Fibroblast of skin of left biceps (primary cell): ENCODE results near the gene PRRG1.
"Not testable (repeated sequence)": the region's sequence is repeated elsewhere in the genome, so short reads cannot be mapped to it uniquely, and the experiment has no call there.

Source experiments
- DNase-seq, 2 experiments: peaks; one replicate each; pipeline ENCODE4 v3.0.0-alpha.2; 2013; ENCODE audit warnings: low read depth in 2 of 2

The PRRG1 gene

GRCh38 chrX:37378404-37378803, 29.2 kb downstream of the PRRG1 start:
- no peak for DNase-seq

- no peak for DNase-seq
Observed at GRCh38 chrX:37378830-37379229, 29.7 kb downstream of the PRRG1 start.

DNA sequence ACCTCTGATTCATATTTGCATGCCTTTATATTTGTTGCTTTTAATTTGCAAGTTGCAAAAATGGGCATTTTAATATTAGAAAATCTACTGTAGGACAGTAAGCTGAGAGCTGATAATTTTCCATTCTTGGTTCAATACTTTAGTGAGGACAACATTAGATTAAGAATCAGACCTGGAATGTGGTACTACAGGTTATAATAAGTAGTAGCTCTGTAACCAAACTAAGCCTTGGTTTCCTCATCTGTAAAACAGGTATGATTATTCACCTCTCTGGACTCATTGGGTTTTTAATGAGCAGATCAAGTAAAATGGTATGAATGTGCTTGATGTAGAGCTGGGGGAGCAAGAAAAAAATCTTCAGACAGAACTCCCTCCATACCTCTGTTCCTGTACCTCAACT, 31.1 kb downstream of the PRRG1 start:
- no peak for DNase-seq

- DNase-seq = no peak
Observed at GRCh38 chrX:37380924-37381323, 31.8 kb downstream of the PRRG1 start.

DNA sequence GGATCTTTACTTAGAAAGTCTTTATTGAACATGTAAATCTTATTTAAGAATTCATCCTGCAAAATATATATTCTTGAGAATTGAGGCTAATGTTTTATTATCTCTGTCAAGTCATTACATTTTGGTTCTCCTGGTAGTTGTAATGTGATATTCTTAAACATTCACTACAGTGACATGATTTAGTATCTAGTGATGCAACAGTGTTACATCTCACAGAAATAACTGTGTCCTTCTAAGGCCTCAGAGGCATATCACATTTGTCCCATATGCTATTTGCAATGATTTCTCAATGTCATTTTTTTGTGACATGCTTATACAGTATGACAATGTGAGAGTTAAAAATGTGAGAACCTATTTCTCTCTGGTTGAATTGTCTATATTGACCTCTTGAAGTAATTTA, 34.1 kb downstream of the PRRG1 start:
- DNase-seq = no peak

- DNase-seq = no peak
Observed at GRCh38 chrX:37388413-37388812, 39.2 kb downstream of the PRRG1 start.

- peak; percentile 13 to 20 for DNase-seq
Observed at GRCh38 chrX:37405956-37406355, 56.8 kb downstream of the PRRG1 start.

GRCh38 chrX:37407736-37408135, 58.6 kb downstream of the PRRG1 start:
- DNase-seq = no peak

DNA sequence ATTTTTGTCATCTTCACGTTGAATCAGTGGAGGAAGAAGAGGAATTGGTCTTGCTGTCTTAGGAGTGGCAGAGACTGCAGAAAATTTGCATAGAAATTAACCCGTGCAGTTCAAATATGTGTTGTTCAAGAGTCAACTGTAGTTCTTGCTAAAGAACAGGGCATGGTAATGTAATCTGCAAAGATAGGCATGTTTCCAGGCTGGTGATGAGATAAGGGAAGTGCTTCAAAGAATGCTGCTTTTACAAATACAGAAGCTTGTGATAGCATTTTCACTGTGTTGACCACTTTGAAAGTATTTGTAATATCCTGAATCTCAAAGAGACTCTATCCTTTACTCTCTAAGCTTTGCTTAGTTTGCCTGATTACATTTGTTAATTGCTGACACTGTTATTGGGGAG, 60.1 kb downstream of the PRRG1 start:
- DNase-seq = no peak

DNA sequence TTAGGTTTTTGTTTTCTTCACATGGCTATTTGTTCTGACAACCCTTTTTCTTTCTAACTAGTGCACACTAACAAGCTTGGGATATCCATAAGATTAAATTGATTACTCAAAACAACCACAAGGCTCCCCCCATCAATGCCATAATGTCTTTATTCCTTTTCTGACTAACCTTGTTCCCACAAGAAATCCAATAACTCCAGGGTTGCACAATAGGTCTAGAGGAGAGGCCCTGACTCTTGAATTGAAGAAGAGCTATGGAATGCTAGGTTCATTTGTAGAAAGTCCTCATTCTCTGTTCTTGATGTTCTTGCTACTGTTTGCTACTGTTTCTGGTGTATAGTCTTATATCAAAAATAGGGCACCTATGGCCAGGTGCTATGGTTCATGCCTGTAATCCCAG, 71.0 kb downstream of the PRRG1 start:
- no peak for DNase-seq

DNA sequence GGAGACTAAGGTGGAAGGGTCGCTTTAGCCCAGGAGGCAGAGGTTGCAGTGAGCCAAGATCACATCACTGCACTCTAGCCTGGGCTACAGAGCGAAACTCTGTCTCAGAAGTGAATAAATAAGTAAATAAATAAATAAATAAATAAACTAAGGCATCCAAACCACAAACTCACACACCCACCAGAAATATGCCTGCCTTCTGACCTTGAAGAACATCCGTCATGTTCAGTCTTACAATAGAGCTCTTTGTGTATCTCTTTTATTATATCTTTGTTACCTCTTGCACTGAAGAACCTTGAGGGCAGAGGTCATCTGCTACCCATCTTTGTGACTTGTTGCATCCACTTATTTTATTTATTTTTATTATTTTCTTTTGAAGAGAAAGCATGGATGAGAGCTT, 71.6 kb downstream of the PRRG1 start:
- DNase-seq = no peak

DNA sequence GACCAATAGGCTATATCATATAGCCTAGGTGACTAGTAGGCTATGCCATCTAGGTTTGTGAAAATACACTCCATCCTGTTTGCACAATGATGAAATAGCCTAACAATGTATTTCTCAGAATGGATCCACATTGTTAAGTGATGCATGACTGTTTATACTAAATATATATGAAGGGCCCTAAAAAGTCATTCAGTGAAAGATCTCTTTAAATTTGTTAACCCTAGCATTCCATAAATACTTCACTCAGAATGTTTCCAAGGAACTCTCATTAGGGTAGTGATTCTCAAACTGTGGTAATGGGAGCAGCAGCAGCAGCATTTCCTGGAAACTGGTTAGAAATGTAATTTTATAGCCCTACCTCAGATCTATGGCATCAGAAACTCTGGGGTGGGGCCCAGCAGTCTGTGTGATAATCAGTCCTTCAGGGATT, 74.9 kb downstream of the PRRG1 start:
- DNase-seq = peak; percentile 49 to 50

GRCh38 chrX:37425370-37425769, 76.2 kb downstream of the PRRG1 start:
- DNase-seq = no peak

GRCh38 chrX:37428962-37429361, 79.8 kb downstream of the PRRG1 start:
- not testable (repeated sequence) for DNase-seq

DNA sequence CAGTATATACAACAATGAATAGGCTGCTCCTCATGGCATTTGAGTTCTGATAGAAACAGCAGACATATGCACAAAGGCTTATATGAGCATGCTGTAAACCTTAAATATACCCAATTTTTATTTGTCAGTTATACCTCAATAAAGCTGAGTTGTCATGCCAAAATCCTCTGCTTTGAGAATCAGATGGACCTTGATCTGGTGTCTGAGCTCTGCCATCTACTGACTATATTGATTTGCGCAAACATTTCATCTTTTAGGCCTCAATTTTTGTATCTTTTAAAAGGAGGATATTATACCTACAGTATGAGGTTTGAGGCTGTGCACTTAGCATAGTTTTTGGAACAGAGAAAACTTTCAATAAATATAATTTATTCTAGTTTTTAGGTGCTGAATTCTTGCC, 85.2 kb downstream of the PRRG1 start:
- DNase-seq = no peak

- DNase-seq = no peak
Observed at GRCh38 chrX:37437160-37437559, 88.0 kb downstream of the PRRG1 start.

GRCh38 chrX:37441377-37441776, 92.2 kb downstream of the PRRG1 start:
- no peak for DNase-seq

GRCh38 chrX:37445182-37445581, 96.0 kb downstream of the PRRG1 start:
- no peak for DNase-seq

- DNase-seq = no peak
Observed at GRCh38 chrX:37453821-37454220, 104.7 kb downstream of the PRRG1 start.

- peak; percentile 6 to 10 for DNase-seq
Observed at GRCh38 chrX:37454537-37455285, 105.5 kb downstream of the PRRG1 start.

DNA sequence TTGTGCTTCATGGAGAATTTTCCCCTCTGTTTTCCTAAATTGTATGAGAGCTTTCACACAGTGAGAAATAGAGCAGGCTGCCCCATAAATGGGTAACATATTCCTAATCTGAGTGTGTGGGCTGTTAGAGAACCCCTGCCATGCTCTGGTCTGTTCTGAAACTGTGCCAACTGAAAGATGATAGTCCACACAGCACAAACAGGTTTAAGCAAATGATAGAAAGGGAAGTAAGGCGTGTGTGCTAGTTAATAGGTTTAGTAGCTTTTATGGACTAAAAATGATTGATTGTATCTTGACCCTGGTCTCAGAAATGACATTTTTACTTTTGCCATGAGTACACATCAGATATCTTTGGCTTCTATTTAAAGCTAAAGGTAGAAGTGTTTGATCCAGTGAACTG, 106.2 kb downstream of the PRRG1 start:
- DNase-seq = no peak

- DNase-seq = not testable (repeated sequence)
Observed at GRCh38 chrX:37460285-37460684, 111.1 kb downstream of the PRRG1 start.

DNA sequence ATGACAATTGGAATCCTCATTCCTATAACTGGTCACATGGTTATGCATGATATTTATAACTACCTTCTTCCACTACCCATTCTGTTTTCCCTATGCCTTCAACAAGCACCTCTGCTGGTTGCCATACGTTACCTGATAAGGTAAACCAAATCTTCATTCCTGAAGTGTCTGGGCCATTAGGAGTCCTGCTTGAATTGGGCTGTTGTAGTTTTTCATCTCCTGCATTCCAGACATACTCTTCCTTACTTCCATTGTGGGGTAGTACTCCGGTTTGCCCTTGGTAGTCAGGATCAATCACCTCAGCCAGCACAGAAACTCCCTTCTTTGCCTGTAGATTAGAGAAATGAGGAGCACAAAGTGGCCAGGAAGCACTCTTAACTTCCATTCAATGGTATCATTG, 113.2 kb downstream of the PRRG1 start:
- DNase-seq = no peak

- no peak for DNase-seq
Observed at GRCh38 chrX:37468124-37468739, 119.1 kb downstream of the PRRG1 start.
